SH-SY5Y (cell line): Measurements from ENCODE around the gene CTNND2.

Experiments
- GATA2 ChIP-seq: IDR thresholded peaks from 2 replicates; pipeline ENCODE4 v1.6.1; 2011; ENCODE audit warnings: mild to moderate bottlenecking, low read depth, low read length
- GATA3 ChIP-seq: IDR thresholded peaks from 2 replicates; pipeline ENCODE4 v1.6.1; 2011; ENCODE audit warnings: low read depth, mild to moderate bottlenecking, low read length, moderate library complexity

CTNND2 gene

GRCh38 chr5:10987925-10988504, 916.2 kb downstream of the CTNND2 start:
- no peak for TF ChIP-seq GATA3
- TF ChIP-seq GATA2: no peak

GRCh38 chr5:10987276-10987924, 916.8 kb downstream of the CTNND2 start:
- TF ChIP-seq GATA3: no peak

GRCh38 chr5:10985721-10986110, 918.5 kb downstream of the CTNND2 start:
- no peak for TF ChIP-seq GATA3
- TF ChIP-seq GATA2: no peak

- TF ChIP-seq GATA3: no peak
- TF ChIP-seq GATA2: no peak
Measured at GRCh38 chr5:10985091-10985720, 919.0 kb downstream of the CTNND2 start.

- TF ChIP-seq GATA2 (no peak), GATA3 (no peak)
Measured at GRCh38 chr5:10984021-10984715, 920.1 kb downstream of the CTNND2 start.

GRCh38 chr5:10982626-10983025, 921.6 kb downstream of the CTNND2 start:
- TF ChIP-seq GATA3 (no peak), GATA2 (no peak)

- TF ChIP-seq GATA2 (no peak), GATA3 (no peak)
Measured at GRCh38 chr5:10981932-10982331, 922.3 kb downstream of the CTNND2 start.

GRCh38 chr5:10977011-10977410, 927.2 kb downstream of the CTNND2 start:
- TF ChIP-seq GATA2: no peak
- no peak for TF ChIP-seq GATA3

GRCh38 chr5:10975945-10976344, 928.3 kb downstream of the CTNND2 start:
- TF ChIP-seq GATA2 (no peak), GATA3 (no peak)

GRCh38 chr5:10974850-10975249, 929.4 kb downstream of the CTNND2 start:
- TF ChIP-seq GATA3 (no peak), GATA2 (no peak)

- TF ChIP-seq GATA2: no peak
- no peak for TF ChIP-seq GATA3
Measured at GRCh38 chr5:10973316-10973715, 930.9 kb downstream of the CTNND2 start.

GRCh38 chr5:10969684-10970180, 934.5 kb downstream of the CTNND2 start:
- no peak for TF ChIP-seq GATA2
- no peak for TF ChIP-seq GATA3

- TF ChIP-seq GATA2: no peak
- no peak for TF ChIP-seq GATA3
Measured at GRCh38 chr5:10964806-10965205, 939.4 kb downstream of the CTNND2 start.

GRCh38 chr5:10958728-10959127, 945.5 kb downstream of the CTNND2 start:
- TF ChIP-seq GATA3: no peak
- TF ChIP-seq GATA2: no peak
